HEK293T (cell line): Measurements from ENCODE around the gene PAX7.

ENCODE experiments used
- CTCF ChIA-PET: fragments of 350-600 bp; formaldehyde crosslinking; extraction: SDS; loops from one replicate; lab custom pipeline; 2021; ENCODE audit warnings: antibody characterized with exemption, inconsistent platforms; lab: Yijun Ruan, JAX
- POLR2A ChIA-PET: fragments of 350-600 bp; formaldehyde crosslinking; extraction: SDS; loops from one replicate; lab custom pipeline; 2020; ENCODE audit warnings: antibody characterized with exemption, inconsistent platforms; lab: Yijun Ruan, JAX
- DNase-seq: peaks from one replicate; pipeline ENCODE4 v3.0.0; 2012; ENCODE audit warnings: mixed read lengths; ENCODE audit errors: extremely low spot score
- ARNT ChIP-seq: fragments of 450-650 bp; IDR thresholded peaks from 2 replicates; pipeline ENCODE4 v1.6.1; 2017; ENCODE audit warnings: mild to moderate bottlenecking
- BHLHE40 ChIP-seq: fragments of 450-650 bp; IDR thresholded peaks from 2 replicates; pipeline ENCODE4 v1.6.1; 2016; ENCODE audit warnings: mild to moderate bottlenecking, moderate library complexity, borderline replicate concordance
- CTBP1 ChIP-seq: fragments of 450-650 bp; IDR thresholded peaks from 2 replicates; pipeline ENCODE4 v1.6.1; 2016; ENCODE audit warnings: borderline replicate concordance
- ELF4 ChIP-seq: fragments of 450-650 bp; IDR thresholded peaks from 2 replicates; pipeline ENCODE4 v1.6.1; 2017; ENCODE audit warnings: antibody characterized with exemption
- FOXA1 ChIP-seq: fragments of 450-650 bp; IDR thresholded peaks from 2 replicates; pipeline ENCODE4 v1.6.1; 2016; ENCODE audit warnings: mild to moderate bottlenecking
- FOXK2 ChIP-seq: fragments of 450-650 bp; IDR thresholded peaks from 2 replicates; pipeline ENCODE4 v1.6.1; 2016; ENCODE audit warnings: mild to moderate bottlenecking
- HDGF ChIP-seq: fragments of 450-650 bp; IDR thresholded peaks from 2 replicates; pipeline ENCODE4 v1.6.1; 2017; ENCODE audit warnings: antibody characterized with exemption, borderline replicate concordance
- L3MBTL2 ChIP-seq: fragments of 450-650 bp; conservative IDR thresholded peaks from 2 replicates; pipeline ENCODE4 v1.6.1; 2016; ENCODE audit warnings: mild to moderate bottlenecking
- LEF1 ChIP-seq: fragments of 450-650 bp; IDR thresholded peaks from 2 replicates; pipeline ENCODE4 v1.6.1; 2017; ENCODE audit warnings: mild to moderate bottlenecking, borderline replicate concordance
- NFRKB ChIP-seq: fragments of 450-650 bp; IDR thresholded peaks from 2 replicates; pipeline ENCODE4 v1.6.1; 2016; ENCODE audit warnings: mild to moderate bottlenecking, moderate library complexity
- PKNOX1 ChIP-seq: fragments of 450-650 bp; IDR thresholded peaks from 2 replicates; pipeline ENCODE4 v1.6.1; 2016
- SP1 ChIP-seq: fragments of 450-650 bp; IDR thresholded peaks from 2 replicates; pipeline ENCODE4 v1.6.1; 2017
- SUZ12 ChIP-seq: fragments of 450-650 bp; IDR thresholded peaks from 2 replicates; pipeline ENCODE4 v1.6.1; 2016; ENCODE audit warnings: mild to moderate bottlenecking
- TARDBP ChIP-seq: fragments of 450-650 bp; IDR thresholded peaks from 2 replicates; pipeline ENCODE4 v1.6.1; 2016
- ZNF384 ChIP-seq: fragments of 450-650 bp; IDR thresholded peaks from 2 replicates; pipeline ENCODE4 v1.6.1; 2016

PAX7 gene

GRCh38 chr1:18711536-18712251 lies 81.0 kb downstream of the PAX7 start:
- TF ChIP-seq HDGF (no peak), BHLHE40 (no peak), FOXK2 (no peak)
- no peak for DNase-seq
- ChIA-PET POLR2A (no interaction called here), CTCF (no interaction called here)

GRCh38 chr1:18712252-18712600 lies 81.6 kb downstream of the PAX7 start:
- ChIA-PET CTCF (no interaction called here), POLR2A (no interaction called here)
- no peak for DNase-seq

GRCh38 chr1:18714404-18715175 lies 83.9 kb downstream of the PAX7 start:
- TF ChIP-seq L3MBTL2: no peak
- no peak for TF ChIP-seq BHLHE40
- TF ChIP-seq ARNT: no peak
- no peak for TF ChIP-seq FOXA1
- ChIA-PET POLR2A (no interaction called here), CTCF (no interaction called here)
- no peak for DNase-seq

More at GRCh38 chr1:18712252-18712600, 81.6 kb downstream of the PAX7 start:
- no peak for TF ChIP-seq SP1

GRCh38 chr1:18716112-18716784 lies 85.6 kb downstream of the PAX7 start:
- no peak for TF ChIP-seq CTBP1
- no peak for TF ChIP-seq PKNOX1
- no peak for TF ChIP-seq ZNF384
- no peak for TF ChIP-seq ARNT
- TF ChIP-seq FOXK2: no peak
- no peak for DNase-seq
- CTCF ChIA-PET: no interaction called here
- POLR2A ChIA-PET: no interaction called here

- ChIA-PET POLR2A (no interaction called here), CTCF (no interaction called here)
- TF ChIP-seq ELF4: no peak
- no peak for DNase-seq
Observed at GRCh38 chr1:18716785-18717678, 86.4 kb downstream of the PAX7 start.

- no peak for DNase-seq
- no peak for TF ChIP-seq FOXA1
- TF ChIP-seq FOXK2: no peak
- TF ChIP-seq HDGF: no peak
- TF ChIP-seq PKNOX1: no peak
- TF ChIP-seq ELF4: no peak
- TF ChIP-seq SUZ12: no peak
- POLR2A ChIA-PET: no interaction called here
- CTCF ChIA-PET: no interaction called here
Observed at GRCh38 chr1:18719786-18720451, 89.3 kb downstream of the PAX7 start.

- ChIA-PET CTCF (no interaction called here), POLR2A (no interaction called here)
- TF ChIP-seq FOXK2 (no peak), NFRKB (no peak), ARNT (no peak), HDGF (no peak), L3MBTL2 (no peak), BHLHE40 (no peak), LEF1 (no peak), TARDBP (no peak), CTBP1 (no peak)
- DNase-seq: no peak
Observed at GRCh38 chr1:18721041-18721440, 90.4 kb downstream of the PAX7 start.
